Suprapubic skin (tissue), 3 donors: Measurements from ENCODE around the gene CEL.
"Not testable (repeated sequence)": the region's sequence is repeated elsewhere in the genome, so short reads cannot be mapped to it uniquely, and the experiment has no call there.

ENCODE experiments used
- CTCF ChIP-seq, 2 donors: fragments of 200-600 bp in 1 of 2; fragments of 450-650 bp in 1 of 2; sonication (generic) in 1 of 2; IDR thresholded peaks; one replicate each; pipeline ENCODE4 v1.5.1; 2016 to 2019; ENCODE audit warnings: antibody characterized with exemption in 2 of 2, mild to moderate bottlenecking in 1 of 2, moderate library complexity in 1 of 2
- POLR2AphosphoS5 ChIP-seq, 3 donors: sonication (generic); formaldehyde crosslinking; IDR thresholded peaks; one replicate each; pipeline ENCODE4 v1.6.1; 2017; ENCODE audit warnings: antibody characterized with exemption in 3 of 3

GRCh38 chr9:133061764-133062145, at the start of gene CEL:
- TF ChIP-seq CTCF, POLR2AphosphoS5 (IDR thresholded peaks at IDR 0.05): not testable (repeated sequence)
